Measurements from ENCODE around the gene ATL3. TPM values are rescaled to one million over a fixed set of nuclear protein-coding genes. Genes with fewer than 3 reads are reported as not detected.
"Not testable (repeated sequence)": the region's sequence is repeated elsewhere in the genome, so short reads cannot be mapped to it uniquely, and the experiment has no call there.

ATL3 gene
- total and polyA plus RNA-seq, 4 donors, result 14.0 to 74.7 (median 35.3) TPM

- DNase-seq (ENCODE audit: low read depth in 4 of 6, low spot score in 6 of 6); H3K4me3 ChIP-seq (ENCODE audit: low read depth, low read length); H3K9me3 ChIP-seq (ENCODE audit: control insufficient read depth, insufficient read depth, low read length); H3K4me1 ChIP-seq (ENCODE audit: control insufficient read depth, insufficient read depth, low read length); H3K36me3 ChIP-seq (ENCODE audit: control insufficient read depth, insufficient read depth, low read length); H3K27me3 ChIP-seq (ENCODE audit: control insufficient read depth, insufficient read depth, low read length); H3K27ac ChIP-seq (ENCODE audit: low read depth, low read length): not testable (repeated sequence)
- 92% methylated on average over 4 of the region's 7 CpGs for WGBS (ENCODE audit: insufficient coverage)
Measured at GRCh38 chr11:63581224-63581623, 90.0 kb downstream of the ATL3 start.

- not testable (repeated sequence) for H3K27me3 ChIP-seq (ENCODE audit: control insufficient read depth, insufficient read depth, low read length); DNase-seq (ENCODE audit: low read depth in 4 of 6, low spot score in 6 of 6); H3K36me3 ChIP-seq (ENCODE audit: control insufficient read depth, insufficient read depth, low read length); H3K27ac ChIP-seq (ENCODE audit: low read depth, low read length); H3K4me1 ChIP-seq (ENCODE audit: control insufficient read depth, insufficient read depth, low read length); H3K4me3 ChIP-seq (ENCODE audit: low read depth, low read length); H3K9me3 ChIP-seq (ENCODE audit: control insufficient read depth, insufficient read depth, low read length)
- no CpG with 5 or more reads among the region's 3 CpGs for WGBS (ENCODE audit: insufficient coverage)
Measured at GRCh38 chr11:63578882-63579281, 92.3 kb downstream of the ATL3 start.

GRCh38 chr11:63574856-63575602 is 96.1 kb downstream of the ATL3 start:
- Histone ChIP-seq H3K9me3 (ENCODE audit: control insufficient read depth, insufficient read depth, low read length) (no peaks in the 10 kb centered on the region), H3K4me1 (ENCODE audit: control insufficient read depth, insufficient read depth, low read length) (peaks cover 8% of the 10 kb centered on the region), H3K27me3 (ENCODE audit: control insufficient read depth, insufficient read depth, low read length) (no peaks in the 10 kb centered on the region), H3K36me3 (ENCODE audit: control insufficient read depth, insufficient read depth, low read length) (no peaks in the 10 kb centered on the region), H3K27ac (ENCODE audit: low read depth, low read length) (peak overlapping the region; percentile 70), H3K4me3 (ENCODE audit: low read depth, low read length) (peak overlapping the region; percentile 1)
- peak in 1 of 6 donors; percentile 25 for DNase-seq (ENCODE audit: low read depth in 4 of 6, low spot score in 6 of 6)
- WGBS (ENCODE audit: insufficient coverage), result 64% methylated on average over 9 of the region's 10 CpGs

Small RNAs within 50 kb of the gene (small RNA-seq; reads per million reads assigned to genes)
- not detected for gene AP000753.3 (ENCODE audit: low replicate concordance)

Other genes with a start within 250 kb of the ATL3 start
- gene PLAAT5, start 180.2 kb downstream of the ATL3 start, total RNA-seq, result 1 to 10 TPM; 4.4 to 7.0 TPM
- gene PLAAT5, start 180.2 kb downstream of the ATL3 start, polyA plus RNA-seq (ENCODE audit: insufficient read length in 2 of 2), result 1 to 10 TPM; 4.4 to 5.5 TPM
- under 1 TPM; 0.66 to 0.99 TPM for gene LGALS12, start 165.3 kb downstream of the ATL3 start, total RNA-seq
- gene LGALS12, start 165.3 kb downstream of the ATL3 start, polyA plus RNA-seq (ENCODE audit: insufficient read length in 2 of 2), result under 1 TPM in 1 of 2 donors, not detected in 1; 0.12 TPM
- 10 to 100 TPM; 12.2 to 45.3 TPM for gene PLAAT4, start 134.6 kb downstream of the ATL3 start, total RNA-seq
- 10 to 100 TPM; 11.6 to 15.1 TPM for gene PLAAT4, start 134.6 kb downstream of the ATL3 start, polyA plus RNA-seq (ENCODE audit: insufficient read length in 2 of 2)
- under 1 TPM in 1 of 2 donors, not detected in 1; 0.28 TPM for gene PLAAT2, start 108.0 kb downstream of the ATL3 start, total RNA-seq
- gene PLAAT2, start 108.0 kb downstream of the ATL3 start, polyA plus RNA-seq (ENCODE audit: insufficient read length in 2 of 2), result under 1 TPM; 0.35 to 0.72 TPM
- gene PLAAT3, start 56.9 kb downstream of the ATL3 start, total RNA-seq, result 10 to 100 TPM; 40.0 to 43.5 TPM
- gene PLAAT3, start 56.9 kb downstream of the ATL3 start, polyA plus RNA-seq (ENCODE audit: insufficient read length in 2 of 2), result 10 to 100 TPM; 46.7 to 50.0 TPM
- gene RTN3, start 10.1 kb upstream of the ATL3 start, total RNA-seq, result 100 to 1,000 TPM; 147 to 398 TPM
- 100 to 1,000 TPM; 696 to 805 TPM for gene RTN3, start 10.1 kb upstream of the ATL3 start, polyA plus RNA-seq (ENCODE audit: insufficient read length in 2 of 2)
- 10 to 100 TPM; 10.7 to 33.8 TPM for gene ZFTA, start 97.4 kb upstream of the ATL3 start, total RNA-seq
- gene ZFTA, start 97.4 kb upstream of the ATL3 start, polyA plus RNA-seq (ENCODE audit: insufficient read length in 2 of 2), result 10 to 100 TPM; 32.7 to 35.2 TPM
- gene SPINDOC, start 142.1 kb upstream of the ATL3 start, total RNA-seq, result 10 to 100 TPM in 1 of 2 donors, 1 to 10 TPM in 1; 9.1 to 21.9 TPM
- gene SPINDOC, start 142.1 kb upstream of the ATL3 start, polyA plus RNA-seq (ENCODE audit: insufficient read length in 2 of 2), result 10 to 100 TPM; 29.6 to 39.4 TPM
- 10 to 100 TPM; 12.2 to 15.5 TPM for gene MARK2, start 167.7 kb upstream of the ATL3 start, total RNA-seq
- gene MARK2, start 167.7 kb upstream of the ATL3 start, polyA plus RNA-seq (ENCODE audit: insufficient read length in 2 of 2), result 10 to 100 TPM; 32.4 to 32.5 TPM
- 1 to 10 TPM; 3.0 to 8.9 TPM for gene RCOR2, start 245.8 kb upstream of the ATL3 start, total RNA-seq
- 10 to 100 TPM; 23.7 to 23.9 TPM for gene RCOR2, start 245.8 kb upstream of the ATL3 start, polyA plus RNA-seq (ENCODE audit: insufficient read length in 2 of 2)

All from spinal cord (tissue), 10 donors.